Endothelial cell of hepatic sinusoid (primary cell): ENCODE data around the gene CD300H.

ENCODE experiments used
- in situ Hi-C: cut with HindIII; loops from 2 replicates; pipeline ENCODE4 v1.10.0; 2017; ENCODE audit warnings: low sequenced_read_pairs

The CD300H gene

DNA sequence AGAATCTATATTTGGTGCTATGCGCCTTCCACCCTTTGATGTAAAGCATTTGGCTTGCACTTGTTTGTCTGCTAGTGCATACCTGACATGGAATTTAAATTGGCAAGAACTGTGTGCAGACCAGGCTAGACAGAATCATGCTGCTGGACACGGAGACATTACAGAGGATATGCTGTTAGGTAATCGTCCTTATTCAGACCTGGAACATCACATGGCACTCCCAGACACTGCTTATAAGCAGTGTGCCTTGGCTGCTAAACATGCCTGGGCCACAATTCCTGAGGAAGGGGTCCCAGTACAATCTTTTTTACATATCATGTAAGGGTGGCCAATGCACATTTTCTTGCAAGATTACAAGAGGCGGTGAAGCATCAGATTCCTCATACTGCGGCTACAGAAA, 18.4 kb upstream of the CD300H start:
- in situ Hi-C loops, result no loop called here

DNA sequence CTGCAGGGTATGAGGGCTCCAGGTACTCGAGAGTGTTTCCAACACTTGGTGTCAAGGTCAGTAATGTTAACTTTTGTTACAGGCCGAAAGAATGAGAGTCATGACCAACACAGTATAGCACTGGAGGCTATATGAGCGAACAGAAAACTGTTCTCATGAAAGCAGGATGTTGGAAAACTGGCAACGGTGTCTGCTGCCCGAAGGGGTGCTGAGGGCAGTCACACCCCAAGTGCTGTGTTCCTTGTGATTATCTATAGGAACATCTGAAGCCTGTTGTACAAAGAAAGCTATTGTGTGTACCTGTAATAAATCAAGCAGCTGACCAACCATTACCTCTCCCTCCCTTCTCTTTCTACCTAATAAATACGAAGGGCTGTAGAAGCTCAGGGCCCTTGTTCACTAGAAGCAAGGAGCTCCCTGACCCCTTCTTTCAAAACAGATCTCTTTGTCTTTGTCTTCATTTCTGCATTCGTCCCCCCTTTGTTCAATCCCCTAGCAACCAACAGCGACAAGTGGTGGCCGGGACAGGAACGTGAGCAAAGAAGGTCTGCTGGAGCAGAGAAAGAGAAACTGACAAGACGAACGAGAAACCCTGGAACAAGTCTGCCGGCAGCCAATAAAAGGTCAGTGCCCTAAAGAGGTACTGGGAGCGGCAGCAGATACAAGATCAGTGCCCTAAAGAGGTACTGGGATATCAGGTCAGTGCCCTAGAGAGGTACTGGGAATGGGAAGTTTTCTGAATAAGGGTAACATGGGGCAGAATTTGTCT, 17.2 kb upstream of the CD300H start:
- in situ Hi-C loops, result no loop called here

DNA sequence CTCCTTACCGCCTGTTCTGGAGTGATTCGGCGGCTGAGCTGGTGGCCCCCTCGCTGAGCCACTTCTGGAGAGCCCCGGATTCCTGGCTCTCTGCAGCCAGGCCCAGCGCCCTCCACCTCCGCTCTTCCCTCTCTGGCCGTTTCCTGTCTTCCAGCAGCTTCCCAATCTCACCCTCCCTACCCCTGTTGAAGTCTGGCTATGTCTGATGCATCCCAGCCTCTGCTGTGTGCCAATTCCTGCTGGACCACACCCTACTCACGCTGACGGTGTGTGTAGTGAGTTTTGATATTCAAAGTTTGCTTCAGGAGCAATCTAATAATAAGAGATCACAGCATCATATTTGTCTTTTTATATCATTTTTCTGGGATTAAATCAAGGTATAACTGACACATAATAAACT, 15.3 kb upstream of the CD300H start:
- in situ Hi-C loops, result no loop called here

DNA sequence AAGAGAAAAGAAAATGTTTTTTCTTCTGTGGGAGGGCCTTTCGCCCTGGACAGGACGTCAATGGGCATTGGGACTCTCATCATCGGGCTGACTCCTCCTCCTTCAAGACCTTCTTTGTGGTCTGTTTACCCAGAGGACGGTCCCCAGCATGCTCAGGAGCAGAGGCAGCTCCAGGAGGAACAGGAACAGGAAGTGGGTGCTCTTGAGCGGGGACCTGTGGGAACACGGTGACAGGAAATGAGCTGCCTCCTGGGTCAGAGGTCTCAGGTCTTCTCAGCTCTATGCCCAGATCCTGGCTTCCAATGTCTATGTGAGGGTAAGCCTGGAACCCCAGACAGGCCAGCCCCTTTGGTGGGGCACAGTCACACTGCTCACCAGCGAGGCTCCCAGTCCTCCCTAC, 12.6 kb upstream of the CD300H start:
- in situ Hi-C loops, result no loop called here

DNA sequence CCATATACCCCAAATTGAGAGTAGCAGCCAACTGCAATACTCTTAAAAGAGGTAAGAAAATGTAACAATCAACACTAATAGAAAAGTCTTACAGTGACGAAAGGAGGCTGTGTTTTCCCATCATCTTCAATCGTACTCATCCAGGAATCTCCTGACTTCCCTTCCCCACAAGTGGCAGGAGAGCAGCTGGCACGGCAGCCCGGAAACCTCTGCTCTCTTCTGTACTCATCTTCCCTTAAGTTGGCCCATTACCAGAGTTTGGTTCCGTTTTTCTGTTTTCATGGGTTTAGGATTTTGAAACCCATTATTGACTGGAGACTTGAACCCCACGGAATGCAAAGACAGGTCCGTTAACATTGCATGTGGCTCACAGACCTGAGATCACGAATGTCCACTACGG, 11.7 kb upstream of the CD300H start:
- in situ Hi-C loops, result no loop called here

DNA sequence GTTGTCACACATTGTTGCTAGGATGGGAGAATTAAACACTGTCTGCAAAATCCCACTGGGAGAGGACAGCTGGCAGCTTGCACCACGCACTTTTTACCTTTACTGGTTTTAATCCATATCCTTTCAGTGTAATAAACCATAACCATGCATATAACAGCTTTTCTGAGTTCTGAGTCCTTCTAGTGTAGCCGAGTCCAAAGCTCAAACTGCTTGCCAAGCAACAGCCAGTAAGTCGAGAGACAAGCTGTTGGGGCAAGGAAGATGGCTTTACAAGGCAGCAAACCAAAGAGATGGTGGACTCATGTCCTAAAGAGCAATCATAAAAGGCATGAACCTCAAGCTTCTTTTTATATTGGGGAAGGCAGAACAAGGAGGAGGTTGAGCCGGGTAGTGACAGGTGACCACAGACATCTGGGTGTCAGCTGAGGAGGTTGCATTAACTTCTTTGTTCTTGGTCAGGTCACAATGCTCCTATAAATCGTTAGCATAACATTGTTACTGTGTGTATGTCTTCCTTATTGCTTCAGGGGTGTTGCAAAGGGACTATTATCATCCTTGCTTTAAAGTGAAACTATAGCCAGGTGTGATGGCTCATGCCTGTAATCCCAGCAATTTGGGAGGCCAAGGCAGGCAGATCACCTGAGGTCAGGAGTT, 7.3 kb upstream of the CD300H start:
- in situ Hi-C loops, result loop anchor here (5.0 kb wide), 1 partner anchor 43 kb away; no protein-coding TSS in a partner anchor

DNA sequence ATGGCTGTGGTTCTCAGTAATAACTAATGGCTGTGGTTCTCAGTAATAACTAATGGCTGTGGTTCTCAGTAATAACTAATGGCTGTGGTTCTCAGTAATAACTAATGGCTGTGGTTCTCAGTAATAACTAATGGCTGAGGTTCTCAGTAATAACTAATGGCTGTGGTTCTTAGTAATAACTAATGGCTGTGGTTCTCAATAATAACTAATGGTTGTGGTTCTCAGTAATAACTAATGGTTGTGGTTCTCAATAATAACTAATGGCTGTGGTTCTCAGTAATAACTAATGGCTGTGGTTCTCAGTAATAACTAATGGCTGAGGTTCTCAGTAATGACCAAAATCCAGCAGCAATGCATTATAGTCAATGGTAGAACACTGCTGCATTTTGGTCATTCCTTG, 6.3 kb upstream of the CD300H start:
- in situ Hi-C loops, result loop anchor here (5.0 kb wide), 1 partner anchor 44 kb away; no protein-coding TSS in a partner anchor

DNA sequence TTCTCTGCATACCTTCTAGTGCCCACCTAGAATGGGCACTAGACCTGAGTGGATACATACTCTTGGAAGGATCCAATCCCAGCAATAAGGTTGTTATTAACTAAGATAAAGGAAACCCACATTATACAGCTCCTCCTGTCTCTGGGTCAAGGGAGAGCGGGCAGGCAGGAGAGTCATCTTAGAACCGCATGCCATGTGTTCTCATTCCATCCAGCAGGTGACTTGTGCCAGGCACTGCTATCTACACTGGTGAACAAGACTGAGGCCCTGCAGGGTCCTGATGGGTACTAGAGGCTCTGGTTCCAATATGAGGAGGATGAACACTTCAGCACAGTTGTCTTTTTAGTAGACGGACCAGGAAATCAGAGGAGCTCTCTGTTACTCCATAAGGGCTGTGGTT, 5.9 kb upstream of the CD300H start:
- in situ Hi-C loops, result loop anchor here (5.0 kb wide), 1 partner anchor 44 kb away; no protein-coding TSS in a partner anchor

DNA sequence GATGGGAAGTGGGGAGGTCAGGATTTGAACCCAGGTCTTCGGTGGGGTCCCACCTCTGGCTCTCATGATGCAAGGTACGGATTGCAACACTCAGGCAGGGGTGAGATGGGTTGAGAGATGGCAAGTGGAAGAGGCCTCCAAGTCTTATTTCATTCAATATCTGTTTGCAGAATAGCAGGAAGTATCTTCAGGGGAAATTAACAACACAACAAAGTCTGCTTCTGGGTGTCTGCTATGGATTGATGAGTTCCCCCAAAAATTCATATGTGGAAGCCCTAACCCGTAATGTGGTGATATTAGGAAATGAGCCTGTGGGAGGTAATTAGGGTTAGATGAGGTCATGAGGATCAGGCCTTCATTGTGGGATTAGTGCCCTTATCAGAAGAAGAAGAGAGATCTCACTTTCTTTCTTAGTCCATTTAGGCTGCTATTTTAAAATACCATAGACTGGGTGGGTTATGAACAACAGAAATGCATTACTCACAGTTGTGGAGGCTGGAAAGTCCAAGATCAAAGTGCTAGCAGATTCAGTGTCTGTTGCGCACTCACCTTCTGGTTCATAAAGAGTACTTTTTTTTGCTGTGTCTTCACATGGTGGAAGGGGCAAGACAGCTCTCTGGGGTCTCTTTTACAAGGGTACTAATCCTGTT, 4.4 kb upstream of the CD300H start:
- in situ Hi-C loops, result loop anchor here (5.0 kb wide), 1 partner anchor 46 kb away; no protein-coding TSS in a partner anchor

DNA sequence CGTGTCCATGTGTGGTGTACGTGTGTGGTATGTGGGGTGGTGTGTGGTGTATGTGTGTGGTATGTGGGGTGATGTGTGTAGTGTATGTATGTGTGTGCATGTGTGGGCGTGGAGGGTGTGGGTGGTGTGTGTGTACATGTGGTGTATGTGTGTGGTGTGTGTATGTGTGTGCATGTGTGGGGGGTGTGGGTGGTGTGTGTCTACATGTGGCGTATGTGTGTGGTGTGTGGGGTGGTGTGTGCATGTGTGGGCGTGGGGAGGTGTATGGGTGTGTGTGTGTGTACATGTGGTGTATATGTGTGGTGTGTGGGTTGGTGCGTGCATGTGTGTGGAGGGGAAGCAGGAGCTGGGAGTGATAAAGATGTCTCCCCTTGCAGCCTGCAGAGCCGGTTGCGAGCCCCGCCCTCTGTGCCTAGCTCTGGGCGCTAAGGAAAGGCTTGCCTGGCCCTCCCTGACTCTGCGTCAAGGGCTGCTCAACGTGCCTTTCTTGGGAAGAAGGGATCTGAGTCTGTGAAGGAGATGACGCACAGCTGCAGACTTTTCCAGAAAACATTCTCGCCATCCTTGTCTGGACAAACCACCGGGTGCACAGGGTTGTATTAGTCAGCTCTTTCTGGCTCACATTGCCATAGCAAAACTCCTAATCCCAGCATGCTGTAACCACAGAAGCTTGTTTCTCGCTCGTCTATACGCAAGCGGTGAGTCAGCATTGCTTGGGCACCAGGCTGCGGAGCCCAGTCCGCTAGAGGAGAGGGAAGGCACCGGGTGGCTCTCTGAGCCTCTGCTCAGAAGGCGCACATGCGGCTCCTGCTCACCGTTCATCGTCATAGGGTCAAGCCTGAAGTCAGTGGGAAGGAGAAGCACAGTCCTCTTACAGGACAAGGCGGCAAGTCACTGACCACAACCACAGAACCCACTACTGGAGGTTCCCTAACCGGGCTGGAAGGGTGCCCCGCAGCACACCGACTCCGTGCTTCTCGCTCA, 2.0 kb upstream of the CD300H start:
- in situ Hi-C loops, result loop anchor here (5.0 kb wide), 1 partner anchor 48 kb away; no protein-coding TSS in a partner anchor

DNA sequence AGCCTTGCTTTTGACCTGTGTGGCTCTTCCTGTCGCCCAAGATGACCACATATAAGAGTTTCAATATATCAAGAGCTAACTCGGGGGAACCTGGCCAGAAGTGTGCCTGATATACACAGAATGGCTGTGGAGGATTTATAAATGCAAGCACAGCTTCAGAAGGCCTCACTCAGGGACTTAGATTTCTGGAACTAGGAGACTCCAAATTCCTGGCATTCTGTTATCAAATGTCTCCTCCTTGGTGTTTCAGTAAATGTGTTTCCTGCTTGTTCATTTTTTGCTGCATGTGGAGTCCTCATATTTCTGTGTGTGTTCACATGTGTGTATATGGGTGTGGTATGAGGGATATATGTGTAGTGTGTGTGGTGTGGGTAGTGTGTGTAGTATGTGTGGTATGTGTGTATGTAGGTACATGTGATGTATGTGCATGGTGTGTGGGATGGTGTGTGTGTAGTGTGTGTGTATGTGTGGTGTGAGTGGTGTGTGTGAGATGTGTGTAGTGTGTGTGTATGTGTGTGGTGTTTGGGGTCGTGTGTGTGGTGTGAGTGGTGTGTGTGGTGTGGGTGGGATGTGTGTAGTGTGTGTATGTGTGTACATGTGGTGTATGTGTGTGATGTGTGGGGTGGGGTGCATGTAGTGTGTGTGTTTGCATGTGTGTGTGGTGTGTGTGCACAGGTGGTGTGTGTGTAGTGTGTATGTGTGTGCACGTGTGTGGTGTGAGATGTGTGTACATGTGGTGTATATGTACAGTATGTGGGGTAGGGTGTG, 981 bp upstream of the CD300H start:
- in situ Hi-C loops, result no loop called here

DNA sequence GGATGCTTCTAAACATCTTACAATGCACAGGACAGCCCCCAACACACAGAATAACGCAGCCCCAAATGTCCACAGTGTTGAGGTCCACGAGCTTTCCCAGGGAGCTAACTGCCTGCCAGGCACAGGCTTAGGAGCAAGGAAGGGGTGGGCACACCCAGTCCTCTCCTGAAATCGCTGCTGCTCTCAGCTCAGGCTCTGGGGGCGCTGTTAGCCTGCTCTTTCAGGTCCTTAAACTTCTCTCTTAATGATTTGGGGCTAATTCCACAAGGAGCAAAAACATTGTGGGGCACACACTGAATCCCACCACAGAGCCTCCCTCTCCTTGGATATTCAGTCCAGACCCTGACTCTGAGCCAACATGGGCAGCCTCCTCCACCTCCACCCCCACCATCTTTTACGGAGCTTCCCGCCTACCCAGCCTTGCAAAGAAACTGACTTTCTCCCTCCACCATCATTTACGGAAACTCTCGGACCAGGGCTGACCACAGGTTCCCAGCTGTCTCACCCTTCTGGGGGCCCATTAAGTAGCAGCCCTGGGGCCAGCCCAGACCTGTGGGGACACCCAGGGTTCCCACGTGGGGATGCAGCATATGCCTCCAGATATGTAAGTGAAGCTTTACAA, 1.1 kb downstream of the CD300H start:
- in situ Hi-C loops, result no loop called here

DNA sequence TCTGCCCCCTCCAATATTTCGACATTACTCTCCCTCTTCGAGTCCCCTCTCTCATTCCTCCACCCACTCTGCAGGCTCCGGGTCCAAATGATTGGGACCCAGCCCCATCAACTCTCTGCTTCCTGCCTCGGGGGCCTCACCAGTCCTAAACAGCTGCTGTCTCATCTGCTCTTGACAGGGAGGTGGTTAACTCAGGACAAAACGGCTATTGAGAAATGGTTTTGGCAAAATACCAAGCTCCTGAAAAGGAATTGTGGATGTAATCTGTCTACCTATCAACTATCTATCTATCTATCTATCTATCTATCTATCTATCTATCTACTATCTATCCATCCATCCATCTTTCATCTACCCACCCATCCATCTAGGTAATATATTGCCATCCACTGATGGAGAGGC, 2.2 kb downstream of the CD300H start:
- in situ Hi-C loops, result no loop called here

DNA sequence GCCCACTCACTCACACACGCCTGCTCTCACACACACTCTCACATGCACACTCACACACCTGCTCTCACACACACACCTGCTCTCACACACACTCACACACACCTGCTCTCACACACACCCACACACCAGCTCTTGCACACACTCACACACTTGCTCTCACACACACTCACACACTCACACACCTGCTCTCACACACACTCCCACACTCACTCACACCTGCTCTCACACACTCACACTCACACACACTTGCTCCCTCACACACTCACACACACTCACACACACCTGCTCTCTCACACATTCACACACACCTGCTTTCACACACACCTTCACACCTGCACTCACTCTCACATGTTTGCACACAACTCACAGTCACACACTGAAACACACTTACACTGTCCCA, 4.0 kb downstream of the CD300H start:
- in situ Hi-C loops, result no loop called here

DNA sequence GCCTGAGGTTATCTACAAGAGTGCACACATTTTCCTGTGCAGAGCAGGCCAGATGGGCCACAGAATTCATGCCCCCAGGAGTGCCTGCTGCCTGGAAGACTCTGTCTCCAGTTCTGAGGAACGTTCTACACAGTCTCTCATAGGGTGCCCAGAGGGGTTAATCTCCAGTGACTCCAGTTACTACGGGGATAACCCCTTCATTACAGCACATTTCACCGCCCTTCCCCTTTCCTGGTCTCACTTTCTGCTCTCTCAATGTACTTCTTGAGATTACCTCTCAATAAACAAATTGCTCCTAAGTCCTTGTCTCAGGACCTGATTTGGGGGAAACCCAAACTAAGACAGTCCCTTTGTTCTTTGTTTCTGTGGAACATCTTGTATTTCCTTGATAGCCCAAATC, 5.7 kb downstream of the CD300H start:
- in situ Hi-C loops, result no loop called here

DNA sequence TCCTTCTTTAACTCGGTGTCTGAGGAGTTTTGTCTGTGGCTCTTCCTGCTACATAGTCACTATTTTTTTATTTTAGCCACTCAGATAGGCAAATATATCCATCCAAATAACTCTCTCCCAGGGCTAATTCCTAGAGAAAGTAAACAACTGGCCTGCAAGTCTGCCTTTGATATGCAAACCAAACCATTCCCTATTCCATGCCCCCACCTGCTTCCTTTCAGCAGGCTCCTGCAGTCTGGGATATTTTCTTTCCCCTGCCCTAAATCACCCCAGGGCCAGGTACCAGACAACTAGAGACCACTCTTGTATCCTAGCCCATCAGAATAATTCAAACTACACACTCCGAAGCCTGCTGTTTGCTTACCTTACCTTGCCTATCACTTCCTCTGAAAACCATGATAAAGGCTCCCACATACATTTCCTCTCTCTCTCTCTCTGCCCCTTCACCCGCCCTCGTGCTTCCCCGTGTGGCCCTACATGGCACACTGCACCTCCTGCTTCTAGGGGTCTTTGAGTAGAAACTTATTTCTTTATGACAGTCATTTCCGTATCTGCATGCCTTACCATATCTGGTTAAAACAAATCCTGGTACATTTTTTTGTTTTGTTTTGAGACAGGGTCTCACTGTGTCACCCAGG, 8.3 kb downstream of the CD300H start:
- in situ Hi-C loops, result loop anchor here (5.0 kb wide), 1 partner anchor 77 kb away; no protein-coding TSS in a partner anchor

DNA sequence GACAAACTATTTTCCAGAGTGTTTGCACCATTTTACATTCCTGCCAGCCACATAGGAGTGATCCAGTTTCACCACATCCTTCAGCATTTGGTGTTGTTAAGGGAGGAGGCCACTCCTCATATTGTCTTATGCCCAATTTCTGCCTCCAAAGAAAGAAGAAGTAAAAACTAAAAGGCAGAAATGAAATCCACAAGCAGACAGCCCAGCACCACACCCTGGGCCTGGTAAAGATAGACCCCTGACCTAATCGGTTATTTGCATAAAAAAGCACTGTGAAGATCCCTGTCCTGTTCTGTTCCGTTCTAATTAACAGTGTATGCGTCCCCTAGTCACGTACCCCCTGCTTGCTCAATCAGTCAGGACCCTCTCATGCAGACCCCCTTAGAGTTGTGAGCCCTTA, 8.9 kb downstream of the CD300H start:
- in situ Hi-C loops, result loop anchor here (5.0 kb wide), 1 partner anchor 76 kb away; no protein-coding TSS in a partner anchor

DNA sequence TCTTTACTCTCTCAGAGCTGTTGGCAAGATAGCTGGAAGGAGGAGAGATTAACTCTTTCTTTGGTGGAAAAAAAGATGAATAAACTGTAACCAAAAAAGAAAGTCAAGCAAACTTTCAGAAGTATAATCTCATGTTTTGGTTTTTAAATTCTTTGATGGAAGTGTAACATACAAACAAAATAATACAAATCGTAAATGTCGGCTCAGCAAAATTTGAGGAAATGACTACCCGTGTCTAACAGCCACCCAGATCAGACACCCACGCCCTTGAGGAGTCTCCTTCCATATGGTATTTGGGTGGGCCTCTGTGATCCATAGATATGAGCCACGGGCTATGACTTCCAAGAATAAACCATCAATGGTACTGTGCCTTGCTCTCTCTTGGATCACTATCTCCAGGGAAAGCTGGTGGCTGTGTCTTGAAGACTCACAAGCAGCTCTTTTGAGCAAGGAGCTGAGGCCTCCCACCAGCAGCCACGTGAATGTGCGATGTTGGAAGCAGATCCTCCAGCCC, 11.8 kb downstream of the CD300H start:
- in situ Hi-C loops, result loop anchor here (5.0 kb wide), 1 partner anchor 73 kb away; no protein-coding TSS in a partner anchor
